HCT116 (cell line): ENCODE measurements around the gene SLC25A33.

ENCODE experiments used
- CBX3 ChIP-seq: IDR thresholded peaks from 2 replicates; pipeline ENCODE4 v1.6.1; 2012; ENCODE audit warnings: low read depth
- EGR1 ChIP-seq: IDR thresholded peaks from 2 replicates; pipeline ENCODE4 v1.6.1; 2012; ENCODE audit warnings: low read depth
- EZH2 ChIP-seq: fragments of 200-600 bp; sonication (generic); IDR thresholded peaks from 2 replicates; pipeline ENCODE4 v1.6.1; 2017; ENCODE audit warnings: antibody characterized with exemption, mixed run types
- POLR2A ChIP-seq: IDR thresholded peaks from 2 replicates; pipeline ENCODE4 v1.7.0; 2011; ENCODE audit warnings: borderline replicate concordance; ENCODE audit not compliant: insufficient read depth, insufficient read length; ENCODE audit errors: extremely low read depth
- TCF7L2 ChIP-seq: IDR thresholded peaks from 2 replicates; pipeline ENCODE4 v1.7.0; 2011; ENCODE audit warnings: borderline replicate concordance, inconsistent platforms; ENCODE audit not compliant: insufficient read depth, insufficient read length; ENCODE audit errors: extremely low read depth
- TF ChIP-seq, protein P1 (sequence below), 3 experiments: fragments of 200-600 bp in 1 of 3; sonication (generic) in 1 of 3; IDR thresholded peaks in 2 of 3; conservative IDR thresholded peaks in 1 of 3; 2 replicates each; pipeline ENCODE4 v1.5.1; 2012 to 2017; ENCODE audit warnings: low read depth in 2 of 3, low read length in 2 of 3, antibody characterized with exemption in 1 of 3, borderline replicate concordance in 1 of 3, control low read depth in 1 of 3, mild to moderate bottlenecking in 1 of 3, mixed read lengths in 1 of 3, mixed run types in 1 of 3, moderate library complexity in 1 of 3; ENCODE audit not compliant: insufficient read depth in 1 of 3
- TF ChIP-seq, protein P2 (sequence below): IDR thresholded peaks from 2 replicates; pipeline ENCODE4 v1.6.1; 2012; ENCODE audit warnings: low read depth

DNA sequence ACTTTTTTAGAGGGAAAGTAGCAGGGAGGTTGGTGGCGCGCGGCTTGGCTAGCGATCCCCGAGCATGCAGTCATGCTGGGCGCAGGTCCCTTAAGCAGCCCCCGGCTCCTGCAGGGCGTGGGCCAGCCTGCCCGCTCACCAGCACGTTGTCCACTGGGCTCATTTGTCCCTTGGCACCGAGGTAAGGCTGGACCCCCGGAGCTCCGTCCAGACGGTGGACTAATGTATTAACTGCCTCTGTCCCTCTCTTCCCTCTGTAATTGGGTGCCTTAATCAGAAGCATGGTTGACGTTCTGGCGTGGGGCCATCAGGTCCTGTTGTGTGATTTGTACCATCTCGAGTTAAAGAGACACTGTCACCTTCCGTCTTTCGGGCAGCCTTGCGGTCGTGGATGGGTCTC, 67.2 kb downstream of the SLC25A33 start:
- TF ChIP-seq EGR1: no peak
- TF ChIP-seq EZH2: no peak
- TF ChIP-seq, protein P1, sequence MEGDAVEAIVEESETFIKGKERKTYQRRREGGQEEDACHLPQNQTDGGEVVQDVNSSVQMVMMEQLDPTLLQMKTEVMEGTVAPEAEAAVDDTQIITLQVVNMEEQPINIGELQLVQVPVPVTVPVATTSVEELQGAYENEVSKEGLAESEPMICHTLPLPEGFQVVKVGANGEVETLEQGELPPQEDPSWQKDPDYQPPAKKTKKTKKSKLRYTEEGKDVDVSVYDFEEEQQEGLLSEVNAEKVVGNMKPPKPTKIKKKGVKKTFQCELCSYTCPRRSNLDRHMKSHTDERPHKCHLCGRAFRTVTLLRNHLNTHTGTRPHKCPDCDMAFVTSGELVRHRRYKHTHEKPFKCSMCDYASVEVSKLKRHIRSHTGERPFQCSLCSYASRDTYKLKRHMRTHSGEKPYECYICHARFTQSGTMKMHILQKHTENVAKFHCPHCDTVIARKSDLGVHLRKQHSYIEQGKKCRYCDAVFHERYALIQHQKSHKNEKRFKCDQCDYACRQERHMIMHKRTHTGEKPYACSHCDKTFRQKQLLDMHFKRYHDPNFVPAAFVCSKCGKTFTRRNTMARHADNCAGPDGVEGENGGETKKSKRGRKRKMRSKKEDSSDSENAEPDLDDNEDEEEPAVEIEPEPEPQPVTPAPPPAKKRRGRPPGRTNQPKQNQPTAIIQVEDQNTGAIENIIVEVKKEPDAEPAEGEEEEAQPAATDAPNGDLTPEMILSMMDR (IDR thresholded peaks at IDR 0.05 in 2 of 3, conservative IDR thresholded peaks at IDR 0.05 in 1 of 3; ENCODE audit: borderline replicate concordance in 1 of 3, insufficient read depth in 1 of 3, low read depth in 2 of 3, low read length in 2 of 3): no peak
- TF ChIP-seq TCF7L2: no peak
- no peak for TF ChIP-seq CBX3
- no peak for TF ChIP-seq POLR2A
- TF ChIP-seq, protein P2, sequence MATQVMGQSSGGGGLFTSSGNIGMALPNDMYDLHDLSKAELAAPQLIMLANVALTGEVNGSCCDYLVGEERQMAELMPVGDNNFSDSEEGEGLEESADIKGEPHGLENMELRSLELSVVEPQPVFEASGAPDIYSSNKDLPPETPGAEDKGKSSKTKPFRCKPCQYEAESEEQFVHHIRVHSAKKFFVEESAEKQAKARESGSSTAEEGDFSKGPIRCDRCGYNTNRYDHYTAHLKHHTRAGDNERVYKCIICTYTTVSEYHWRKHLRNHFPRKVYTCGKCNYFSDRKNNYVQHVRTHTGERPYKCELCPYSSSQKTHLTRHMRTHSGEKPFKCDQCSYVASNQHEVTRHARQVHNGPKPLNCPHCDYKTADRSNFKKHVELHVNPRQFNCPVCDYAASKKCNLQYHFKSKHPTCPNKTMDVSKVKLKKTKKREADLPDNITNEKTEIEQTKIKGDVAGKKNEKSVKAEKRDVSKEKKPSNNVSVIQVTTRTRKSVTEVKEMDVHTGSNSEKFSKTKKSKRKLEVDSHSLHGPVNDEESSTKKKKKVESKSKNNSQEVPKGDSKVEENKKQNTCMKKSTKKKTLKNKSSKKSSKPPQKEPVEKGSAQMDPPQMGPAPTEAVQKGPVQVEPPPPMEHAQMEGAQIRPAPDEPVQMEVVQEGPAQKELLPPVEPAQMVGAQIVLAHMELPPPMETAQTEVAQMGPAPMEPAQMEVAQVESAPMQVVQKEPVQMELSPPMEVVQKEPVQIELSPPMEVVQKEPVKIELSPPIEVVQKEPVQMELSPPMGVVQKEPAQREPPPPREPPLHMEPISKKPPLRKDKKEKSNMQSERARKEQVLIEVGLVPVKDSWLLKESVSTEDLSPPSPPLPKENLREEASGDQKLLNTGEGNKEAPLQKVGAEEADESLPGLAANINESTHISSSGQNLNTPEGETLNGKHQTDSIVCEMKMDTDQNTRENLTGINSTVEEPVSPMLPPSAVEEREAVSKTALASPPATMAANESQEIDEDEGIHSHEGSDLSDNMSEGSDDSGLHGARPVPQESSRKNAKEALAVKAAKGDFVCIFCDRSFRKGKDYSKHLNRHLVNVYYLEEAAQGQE: no peak
